SK-N-SH (cell line): Measurements from ENCODE around the gene POLR3E. TPM values are rescaled to one million over a fixed set of nuclear protein-coding genes. Genes with fewer than 3 reads are reported as not detected.

Source experiments
- CTCF ChIA-PET: fragments of 300-600, 350-600 bp; formaldehyde crosslinking; extraction: SDS; loops from one replicate; lab custom pipeline; 2021; lab: Yijun Ruan, JAX
- POLR2A ChIA-PET: fragments of 350-600 bp; sonication (Branson Sonifier 250); formaldehyde crosslinking; extraction: SDS; loops from one replicate; lab custom pipeline; 2020; ENCODE audit warnings: antibody characterized with exemption, inconsistent platforms; lab: Yijun Ruan, JAX
- DNase-seq: peaks from one replicate; pipeline ENCODE4 v3.0.0; 2012
- H2AFZ ChIP-seq: fragments of 200-600 bp; sonication (generic); 2 replicates; pipeline ENCODE4 v1.8.1; 2016; ENCODE audit warnings: antibody characterized with exemption, mild to moderate bottlenecking, low read depth
- H3F3A ChIP-seq: fragments of 200-600 bp; sonication (generic); replicated peaks from 2 replicates; pipeline ENCODE3; 2016; ENCODE audit warnings: antibody characterized with exemption, mild to moderate bottlenecking; ENCODE audit not compliant: insufficient read depth
- H3K27ac ChIP-seq, 2 experiments: fragments of 200-500 bp in 1 of 2; fragments of 200-600 bp in 1 of 2; sonication (Bioruptor generic) in 1 of 2; sonication (generic), shearing (Covaris generic) in 1 of 2; 2 replicates each; pipeline versions ENCODE4 v1.5.1 to v1.6.1; 2014 to 2016; ENCODE audit warnings: low read depth in 2 of 2, inconsistent platforms in 1 of 2, low read length in 1 of 2, mild to moderate bottlenecking in 1 of 2, mixed read lengths in 1 of 2
- H3K27me3 ChIP-seq: fragments of 200-600 bp; sonication (generic), shearing (Covaris generic); 2 replicates; pipeline ENCODE4 v1.6.1; 2016; ENCODE audit warnings: mixed run types; ENCODE audit not compliant: insufficient read depth
- H3K36me3 ChIP-seq, 2 experiments: fragments of 200-500 bp in 1 of 2; fragments of 200-600 bp in 1 of 2; sonication (Bioruptor generic) in 1 of 2; sonication (generic) in 1 of 2; replicated peaks in 1 of 2; 2 replicates each; pipeline versions ENCODE3 to v1.5.1; 2014 to 2016; ENCODE audit warnings: low read length in 1 of 2, mild to moderate bottlenecking in 1 of 2; ENCODE audit not compliant: insufficient read depth in 2 of 2, control insufficient read depth in 1 of 2
- H3K4me1 ChIP-seq, 2 experiments: fragments of 200-500 bp in 1 of 2; fragments of 200-600 bp in 1 of 2; sonication (Bioruptor generic) in 1 of 2; sonication (generic), shearing (Covaris generic) in 1 of 2; 2 replicates each; pipeline versions ENCODE4 v1.5.1 to v1.6.1; 2014 to 2016; ENCODE audit warnings: low read depth in 1 of 2, low read length in 1 of 2, mixed run types in 1 of 2; ENCODE audit not compliant: insufficient read depth in 2 of 2, control insufficient read depth in 1 of 2
- H3K4me2 ChIP-seq: fragments of 200-600 bp; sonication (generic), shearing (Covaris generic); 2 replicates; pipeline ENCODE4 v1.6.1; 2017; ENCODE audit warnings: mixed run types
- H3K4me3 ChIP-seq, 2 experiments: fragments of 200-500 bp in 1 of 2; fragments of 200-600 bp in 1 of 2; sonication (Bioruptor generic) in 1 of 2; sonication (generic), shearing (Covaris generic) in 1 of 2; 2 replicates each; pipeline versions ENCODE4 v1.5.1 to v1.8.1; 2014 to 2016; ENCODE audit warnings: low read depth in 2 of 2, inconsistent platforms in 1 of 2, low read length in 1 of 2, mild to moderate bottlenecking in 1 of 2, mixed read lengths in 1 of 2, moderate library complexity in 1 of 2
- H3K79me2 ChIP-seq: fragments of 200-600 bp; sonication (generic); 2 replicates; pipeline ENCODE4 v1.8.1; 2017; ENCODE audit warnings: mild to moderate bottlenecking; ENCODE audit not compliant: insufficient read depth
- H3K9ac ChIP-seq: fragments of 200-600 bp; sonication (generic); 2 replicates; pipeline ENCODE4 v1.6.1; 2017; ENCODE audit warnings: mixed run types
- H3K9me2 ChIP-seq: fragments of 200-600 bp; sonication (generic); 2 replicates; pipeline ENCODE4 v1.6.1; 2017; ENCODE audit warnings: mixed run types
- H3K9me3 ChIP-seq: fragments of 200-600 bp; sonication (generic); 2 replicates; pipeline ENCODE4 v1.6.1; 2017; ENCODE audit warnings: mixed run types, mild to moderate bottlenecking, moderate library complexity
- H4K20me1 ChIP-seq: fragments of 200-600 bp; sonication (generic); 2 replicates; pipeline ENCODE4 v1.6.1; 2017; ENCODE audit warnings: mild to moderate bottlenecking, mixed run types; ENCODE audit not compliant: insufficient read depth
- EP300 ChIP-seq, 2 experiments: IDR thresholded peaks; 2 replicates each; pipeline versions ENCODE4 v1.4.0 to v1.6.1; 2012; ENCODE audit warnings: borderline replicate concordance in 1 of 2, low read depth in 1 of 2, low read length in 1 of 2
- EZH2phosphoT487 ChIP-seq: fragments of 200-600 bp; sonication (generic); IDR thresholded peaks from 2 replicates; pipeline ENCODE4 v1.6.1; 2017; ENCODE audit warnings: low read depth, mixed run types, mild to moderate bottlenecking, antibody characterized with exemption, moderate library complexity, borderline replicate concordance
- GABPA ChIP-seq: IDR thresholded peaks from 2 replicates; pipeline ENCODE4 v1.4.0; 2012; ENCODE audit warnings: low read depth, mild to moderate bottlenecking
- GATA2 ChIP-seq: sonication (generic); formaldehyde crosslinking; IDR thresholded peaks from 2 replicates; pipeline ENCODE4 v1.5.0; 2020; ENCODE audit warnings: mild to moderate bottlenecking, missing genetic modification reagents
- MXI1 ChIP-seq: IDR thresholded peaks from 2 replicates; pipeline ENCODE4 v1.6.1; 2012; ENCODE audit warnings: mild to moderate bottlenecking, low read depth, low read length, improper control_type of control experiment
- PBX3 ChIP-seq: IDR thresholded peaks from 2 replicates; pipeline ENCODE4; 2012
- RAD21 ChIP-seq: IDR thresholded peaks from 2 replicates; pipeline ENCODE4 v1.6.1; 2012; ENCODE audit warnings: mild to moderate bottlenecking, low read length
- RFX5 ChIP-seq: IDR thresholded peaks from 2 replicates; pipeline ENCODE4 v1.6.1; 2012; ENCODE audit warnings: mild to moderate bottlenecking, improper control_type of control experiment, low read length
- SIN3A ChIP-seq: IDR thresholded peaks from 2 replicates; pipeline ENCODE4 v1.6.1; 2012; ENCODE audit warnings: low read depth, mild to moderate bottlenecking, low read length, moderate library complexity, borderline replicate concordance
- TAF1 ChIP-seq: IDR thresholded peaks from 2 replicates; pipeline ENCODE4 v1.6.1; 2012; ENCODE audit warnings: low read depth, mild to moderate bottlenecking, low read length, moderate library complexity, borderline replicate concordance
- TCF12 ChIP-seq: IDR thresholded peaks from 2 replicates; pipeline ENCODE4 v1.4.0; 2012
- WGBS: methylation state at CpG from one replicate; pipeline ENCODE4 v1.1.6; 2017; ENCODE audit warnings: low lambda C conversion rate; 5-methylcytosine and 5-hydroxymethylcytosine counted together
- polyA plus RNA-seq, 3 experiments: library from polyadenylated mRNA; depleted of rRNA; stranded (reverse); fragments of >200 nt; gene quantifications; 2 replicates each; pipeline ENCODE4 v1.2.3, GENCODE V29; 2012
- TF ChIP-seq, protein P1 (sequence below): fragments of 150-350 bp; IDR thresholded peaks from 2 replicates; pipeline ENCODE4 v1.6.1; 2016; ENCODE audit warnings: mild to moderate bottlenecking, low read depth, low read length
- TF ChIP-seq, protein P2 (sequence below): fragments of 150-350 bp; IDR thresholded peaks from 2 replicates; pipeline ENCODE4 v1.6.1; 2017; ENCODE audit warnings: antibody characterized with exemption, low read length, low read depth, borderline replicate concordance
- TF ChIP-seq, protein P3 (sequence below): IDR thresholded peaks from 2 replicates; pipeline ENCODE4 v1.6.1; 2012; ENCODE audit warnings: mild to moderate bottlenecking, low read depth, low read length, moderate library complexity

The POLR3E gene
- polyA plus RNA-seq, 1 of the 3 experiments (the other 2 are of a cell fraction): 59.6 TPM

DNA sequence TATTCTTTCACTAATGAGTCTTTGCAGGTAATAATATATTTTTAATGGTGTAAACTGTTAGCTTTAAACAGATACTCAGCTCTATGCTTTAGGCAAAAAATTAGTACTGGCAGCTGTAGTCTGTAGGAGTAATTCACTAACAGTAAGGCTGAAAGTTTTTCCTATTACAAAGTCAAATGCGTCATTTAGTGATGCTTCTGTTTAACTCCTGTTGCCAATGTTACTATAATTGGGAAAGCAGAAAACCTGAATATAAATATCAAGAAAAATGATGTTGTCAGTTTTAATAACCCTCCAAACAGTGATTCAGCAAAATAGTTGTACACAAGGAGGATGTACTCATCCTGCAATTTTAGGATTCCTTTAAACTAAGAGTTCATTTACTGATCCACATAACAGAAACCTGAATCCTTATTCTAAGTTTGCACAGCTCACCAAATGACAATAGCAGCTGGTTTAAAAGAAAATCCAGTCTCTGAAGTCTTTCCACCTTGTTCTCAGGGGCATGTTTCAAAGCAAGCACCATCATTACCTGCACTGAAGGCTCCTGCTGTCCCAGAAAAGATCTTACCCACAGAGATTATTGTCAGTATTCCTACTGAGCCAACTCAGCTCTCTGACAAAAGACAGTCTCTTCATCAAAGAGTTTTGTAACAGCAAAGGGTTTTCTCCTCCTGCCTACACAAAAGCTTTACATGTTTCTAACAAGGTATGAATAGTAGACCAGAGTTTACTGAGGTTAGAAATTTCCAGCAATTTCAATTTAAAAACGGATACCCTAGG, 73.0 kb downstream of the POLR3E start (continued):
- TF ChIP-seq GATA2 (CRISPR knock-in tag): no peak
- TF ChIP-seq RFX5: no peak
- no peak for TF ChIP-seq RAD21
- TF ChIP-seq GABPA: no peak
- TF ChIP-seq, protein P1, sequence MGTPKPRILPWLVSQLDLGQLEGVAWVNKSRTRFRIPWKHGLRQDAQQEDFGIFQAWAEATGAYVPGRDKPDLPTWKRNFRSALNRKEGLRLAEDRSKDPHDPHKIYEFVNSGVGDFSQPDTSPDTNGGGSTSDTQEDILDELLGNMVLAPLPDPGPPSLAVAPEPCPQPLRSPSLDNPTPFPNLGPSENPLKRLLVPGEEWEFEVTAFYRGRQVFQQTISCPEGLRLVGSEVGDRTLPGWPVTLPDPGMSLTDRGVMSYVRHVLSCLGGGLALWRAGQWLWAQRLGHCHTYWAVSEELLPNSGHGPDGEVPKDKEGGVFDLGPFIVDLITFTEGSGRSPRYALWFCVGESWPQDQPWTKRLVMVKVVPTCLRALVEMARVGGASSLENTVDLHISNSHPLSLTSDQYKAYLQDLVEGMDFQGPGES: no peak
- peak in 1 of 2 experiments; percentile 46; a peak in 1 of 4 replicates for TF ChIP-seq EP300 (IDR thresholded peaks at IDR 0.05; ENCODE audit: borderline replicate concordance in 1 of 2, low read depth in 1 of 2, low read length in 1 of 2)
- TF ChIP-seq TCF12: peak; percentile 62
- TF ChIP-seq PBX3: peak; percentile 86
- no peak for TF ChIP-seq MXI1
- no peak for TF ChIP-seq EZH2phosphoT487

DNA sequence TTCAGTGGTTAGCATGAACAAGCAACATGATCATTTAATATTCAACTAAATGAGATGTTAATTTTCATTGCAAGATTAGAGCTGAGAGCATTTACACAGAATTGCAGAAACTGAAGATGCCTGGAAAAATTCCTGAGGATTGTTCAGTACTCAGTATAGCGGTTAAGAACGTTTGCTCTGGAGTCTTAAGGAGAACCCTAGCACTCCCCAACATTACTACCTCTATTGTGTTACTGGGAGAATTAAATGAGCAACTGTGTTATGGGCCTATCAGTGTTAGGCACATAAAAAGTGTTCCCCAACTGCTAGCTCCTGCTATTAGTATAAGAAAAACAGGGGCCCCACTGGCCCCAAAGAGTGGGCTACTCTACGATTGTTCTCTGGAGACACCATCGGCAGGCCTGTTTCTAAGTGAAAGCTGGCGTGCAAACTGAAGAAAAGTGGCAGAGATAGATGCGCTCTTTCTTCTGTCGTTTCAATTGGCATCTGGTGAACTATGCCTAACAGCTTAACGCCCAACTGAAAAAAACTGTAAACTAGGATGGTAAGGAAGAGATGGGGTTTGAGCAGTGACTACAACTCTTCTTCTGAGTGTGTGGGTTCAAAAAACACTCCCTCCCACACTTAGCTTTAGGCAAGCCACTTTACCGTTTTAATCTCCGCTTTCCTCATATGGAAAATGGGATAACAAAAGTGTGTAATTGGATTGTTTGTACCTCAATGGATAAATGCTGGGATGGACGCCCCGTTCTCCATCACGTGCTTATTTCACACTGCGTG, 75.9 kb downstream of the POLR3E start:
- POLR2A ChIA-PET: no interaction called here
- Histone ChIP-seq H3K4me3 (peak overlapping the region; percentile 79 to 85), H3K79me2 (peaks cover 61% of the 10 kb centered on the region), H4K20me1 (peaks cover 44% of the 10 kb centered on the region), H3F3A (peaks cover 23% of the 10 kb centered on the region), H3K9me2 (no peaks in the 10 kb centered on the region), H3K9ac (peak overlapping the region; percentile 93), H3K4me1 (peaks cover 9 to 38% of the 10 kb centered on the region in 2 experiments), H3K27me3 (no peaks in the 10 kb centered on the region), H2AFZ (no peak overlapping the region), H3K27ac (peak overlapping the region in 1 of 2 experiments; percentile 73; a peak in 2 of 4 replicates), H3K36me3 (peaks cover 0 to 10% of the 10 kb centered on the region in 2 experiments), H3K4me2 (peak overlapping the region; percentile 83), H3K9me3 (no peaks in the 10 kb centered on the region)
- DNase-seq: no peak
- 65% methylated on average over 14 of the region's 14 CpGs for WGBS
- TF ChIP-seq SIN3A: no peak
- TF ChIP-seq RAD21: no peak
- no peak for TF ChIP-seq TAF1
- TF ChIP-seq, protein P2, sequence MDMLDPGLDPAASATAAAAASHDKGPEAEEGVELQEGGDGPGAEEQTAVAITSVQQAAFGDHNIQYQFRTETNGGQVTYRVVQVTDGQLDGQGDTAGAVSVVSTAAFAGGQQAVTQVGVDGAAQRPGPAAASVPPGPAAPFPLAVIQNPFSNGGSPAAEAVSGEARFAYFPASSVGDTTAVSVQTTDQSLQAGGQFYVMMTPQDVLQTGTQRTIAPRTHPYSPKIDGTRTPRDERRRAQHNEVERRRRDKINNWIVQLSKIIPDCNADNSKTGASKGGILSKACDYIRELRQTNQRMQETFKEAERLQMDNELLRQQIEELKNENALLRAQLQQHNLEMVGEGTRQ: no peak
- TF ChIP-seq, protein P3, sequence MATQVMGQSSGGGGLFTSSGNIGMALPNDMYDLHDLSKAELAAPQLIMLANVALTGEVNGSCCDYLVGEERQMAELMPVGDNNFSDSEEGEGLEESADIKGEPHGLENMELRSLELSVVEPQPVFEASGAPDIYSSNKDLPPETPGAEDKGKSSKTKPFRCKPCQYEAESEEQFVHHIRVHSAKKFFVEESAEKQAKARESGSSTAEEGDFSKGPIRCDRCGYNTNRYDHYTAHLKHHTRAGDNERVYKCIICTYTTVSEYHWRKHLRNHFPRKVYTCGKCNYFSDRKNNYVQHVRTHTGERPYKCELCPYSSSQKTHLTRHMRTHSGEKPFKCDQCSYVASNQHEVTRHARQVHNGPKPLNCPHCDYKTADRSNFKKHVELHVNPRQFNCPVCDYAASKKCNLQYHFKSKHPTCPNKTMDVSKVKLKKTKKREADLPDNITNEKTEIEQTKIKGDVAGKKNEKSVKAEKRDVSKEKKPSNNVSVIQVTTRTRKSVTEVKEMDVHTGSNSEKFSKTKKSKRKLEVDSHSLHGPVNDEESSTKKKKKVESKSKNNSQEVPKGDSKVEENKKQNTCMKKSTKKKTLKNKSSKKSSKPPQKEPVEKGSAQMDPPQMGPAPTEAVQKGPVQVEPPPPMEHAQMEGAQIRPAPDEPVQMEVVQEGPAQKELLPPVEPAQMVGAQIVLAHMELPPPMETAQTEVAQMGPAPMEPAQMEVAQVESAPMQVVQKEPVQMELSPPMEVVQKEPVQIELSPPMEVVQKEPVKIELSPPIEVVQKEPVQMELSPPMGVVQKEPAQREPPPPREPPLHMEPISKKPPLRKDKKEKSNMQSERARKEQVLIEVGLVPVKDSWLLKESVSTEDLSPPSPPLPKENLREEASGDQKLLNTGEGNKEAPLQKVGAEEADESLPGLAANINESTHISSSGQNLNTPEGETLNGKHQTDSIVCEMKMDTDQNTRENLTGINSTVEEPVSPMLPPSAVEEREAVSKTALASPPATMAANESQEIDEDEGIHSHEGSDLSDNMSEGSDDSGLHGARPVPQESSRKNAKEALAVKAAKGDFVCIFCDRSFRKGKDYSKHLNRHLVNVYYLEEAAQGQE: no peak
- TF ChIP-seq EP300 (IDR thresholded peaks at IDR 0.05; ENCODE audit: borderline replicate concordance in 1 of 2, low read depth in 1 of 2, low read length in 1 of 2): no peak
- CTCF ChIA-PET: interaction anchor here (0.7 to 1.8 kb wide), 3 partner anchors 54 to 344 kb away, joined by 3 to 4 read pairs (median 3); no protein-coding TSS in a partner anchor
